Fibroblast of mammary gland (primary cell): ENCODE measurements around the gene GADD45B.
"Not testable (repeated sequence)": the region's sequence is repeated elsewhere in the genome, so short reads cannot be mapped to it uniquely, and the experiment has no call there.

Source experiments
- DNase-seq: peaks from one replicate; pipeline ENCODE4 v3.0.0-alpha.2; 2010; ENCODE audit warnings: low read depth
- H3K4me3 ChIP-seq: 2 replicates; pipeline ENCODE4 v1.5.1; 2011; ENCODE audit warnings: low read depth, mild to moderate bottlenecking, low read length, moderate library complexity; ENCODE audit not compliant: control insufficient read depth
- CTCF ChIP-seq: conservative IDR thresholded peaks from 2 replicates; pipeline ENCODE4 v1.5.1; 2011; ENCODE audit warnings: low read depth, low read length, inconsistent platforms; ENCODE audit not compliant: control insufficient read depth, insufficient read depth

The GADD45B gene

DNA sequence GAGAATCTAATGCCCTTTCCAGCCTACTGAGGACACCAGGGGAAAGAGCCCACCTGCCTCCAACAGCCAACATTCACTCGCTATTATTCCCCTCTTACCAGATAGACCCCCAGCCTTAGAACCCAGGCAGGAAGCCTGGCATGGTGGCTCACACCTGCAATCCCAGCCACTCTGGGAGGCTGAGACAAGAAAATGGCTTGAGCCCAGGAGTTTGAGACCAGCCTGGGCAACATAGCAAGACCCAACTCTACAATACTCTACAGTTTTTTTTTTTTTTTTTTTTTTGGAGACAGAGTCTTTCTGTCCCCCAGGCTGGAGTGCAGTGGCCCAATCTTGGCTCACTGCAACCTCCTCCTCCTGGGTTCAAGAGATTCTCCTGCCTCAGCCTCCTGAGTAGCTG, 15.7 kb upstream of the GADD45B start:
- DNase-seq, result no peak
- no peak for TF ChIP-seq CTCF
- no peak overlapping the region for H3K4me3 ChIP-seq

- peak overlapping the region; percentile 74 for H3K4me3 ChIP-seq
- TF ChIP-seq CTCF, result no peak
- peak; percentile 77 for DNase-seq
Measured at GRCh38 chr19:2461751-2462634, 13.9 kb upstream of the GADD45B start.

DNA sequence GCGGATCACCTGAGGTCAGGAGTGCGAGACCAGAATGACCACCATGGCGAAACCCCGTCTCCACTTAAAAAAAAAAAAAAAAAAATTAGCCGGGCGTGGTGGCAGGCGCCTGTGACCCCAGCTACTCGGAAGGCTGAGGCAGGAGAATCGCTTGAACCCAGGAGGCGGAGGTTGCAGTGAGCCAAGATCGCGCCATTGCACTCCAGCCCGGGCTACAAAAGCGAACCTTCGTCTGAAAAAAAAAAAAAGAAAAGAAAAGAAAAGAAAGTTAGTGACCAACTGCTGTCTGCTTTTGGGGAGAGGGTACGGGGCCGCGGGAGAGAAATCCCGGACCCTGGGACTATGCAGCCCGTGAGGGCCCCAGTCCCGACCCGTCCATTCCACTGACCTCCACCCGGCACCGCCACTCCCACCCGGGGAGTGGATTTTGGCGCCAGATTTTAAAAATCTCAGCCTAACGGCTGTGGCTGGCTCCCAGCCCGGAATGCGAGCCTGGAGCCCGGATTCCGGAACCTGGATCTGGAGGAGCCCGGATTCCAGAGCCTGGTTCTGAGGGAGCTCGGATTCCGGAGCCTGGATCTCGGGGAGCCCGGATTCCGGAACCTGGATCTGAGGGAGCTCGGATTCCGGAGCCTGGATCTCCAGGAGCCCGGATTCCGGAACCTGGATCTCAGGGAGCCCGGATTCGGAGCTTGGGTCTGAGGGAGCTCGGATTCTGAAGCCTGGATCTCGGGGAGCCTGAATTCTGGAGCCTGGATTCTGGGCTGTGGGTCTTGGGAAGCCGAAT, 13.1 kb upstream of the GADD45B start:
- H3K4me3 ChIP-seq, result peak overlapping the region; percentile 74
- peak; percentile 98 for DNase-seq
- no peak for TF ChIP-seq CTCF

- not testable (repeated sequence) for H3K4me3 ChIP-seq, DNase-seq
Measured at GRCh38 chr19:2463694-2464093, 12.2 kb upstream of the GADD45B start.

- H3K4me3 ChIP-seq, result no peak overlapping the region
- DNase-seq, result no peak
- no peak for TF ChIP-seq CTCF
Measured at GRCh38 chr19:2464389-2464788, 11.5 kb upstream of the GADD45B start.

- no peak overlapping the region for H3K4me3 ChIP-seq
- no peak for DNase-seq
- no peak for TF ChIP-seq CTCF
Measured at GRCh38 chr19:2468596-2468995, 7.3 kb upstream of the GADD45B start.
